GM12891 (cell line): ENCODE results near the gene LRRIQ4.

Experiments used
- DNase-seq: peaks from one replicate; pipeline ENCODE4 v3.0.0; 2011; ENCODE audit warnings: low spot score; ENCODE audit not compliant: insufficient read length
- FAIRE-seq: peaks from 2 replicates; lab custom pipeline; 2011; peaks lifted over from hg19 to GRCh38; lab: Jason Lieb, UNC
- PAX5 ChIP-seq: IDR thresholded peaks from 2 replicates; pipeline ENCODE4 v1.6.1; 2011; ENCODE audit warnings: low read length, moderate library complexity, mild to moderate bottlenecking; ENCODE audit not compliant: insufficient read depth, severe bottlenecking
- POLR2A ChIP-seq: IDR thresholded peaks from 2 replicates; pipeline ENCODE4 v1.6.1; 2011; ENCODE audit warnings: low read depth, low read length, control low read depth
- POLR2AphosphoS5 ChIP-seq: IDR thresholded peaks from 2 replicates; pipeline ENCODE4 v1.6.1; 2011; ENCODE audit warnings: low read depth, low read length, control low read depth
- POU2F2 ChIP-seq: IDR thresholded peaks from 2 replicates; pipeline ENCODE4 v1.6.1; 2011; ENCODE audit warnings: low read depth, mild to moderate bottlenecking, control low read depth, low read length, moderate library complexity
- SPI1 ChIP-seq: IDR thresholded peaks from 2 replicates; pipeline ENCODE4 v1.6.1; 2011; ENCODE audit warnings: low read depth, low read length, control low read depth
- TAF1 ChIP-seq: IDR thresholded peaks from 2 replicates; pipeline ENCODE4 v1.6.1; 2011; ENCODE audit warnings: low read depth, low read length, control low read depth

LRRIQ4 gene

GRCh38 chr3:169847896-169848295, 35.2 kb downstream of the LRRIQ4 start:
- FAIRE-seq (no peak), DNase-seq (no peak)
- TF ChIP-seq POLR2A (no peak), PAX5 (no peak), SPI1 (no peak), TAF1 (no peak), POLR2AphosphoS5 (no peak)

GRCh38 chr3:169848741-169849140, 36.1 kb downstream of the LRRIQ4 start:
- DNase-seq (no peak), FAIRE-seq (no peak)
- no peak for TF ChIP-seq SPI1

GRCh38 chr3:169850618-169851017, 37.9 kb downstream of the LRRIQ4 start:
- FAIRE-seq: no peak
- no peak for DNase-seq
- no peak for TF ChIP-seq POU2F2
- no peak for TF ChIP-seq TAF1
- TF ChIP-seq PAX5: no peak
- TF ChIP-seq POLR2A: no peak
- no peak for TF ChIP-seq POLR2AphosphoS5
- no peak for TF ChIP-seq SPI1

- no peak for TF ChIP-seq POLR2A
- no peak for TF ChIP-seq SPI1
- no peak for TF ChIP-seq TAF1
- no peak for TF ChIP-seq POU2F2
- TF ChIP-seq POLR2AphosphoS5: no peak
- no peak for TF ChIP-seq PAX5
- FAIRE-seq: no peak
Observed at GRCh38 chr3:169855514-169855913, 42.8 kb downstream of the LRRIQ4 start.

GRCh38 chr3:169857811-169858210, 45.1 kb downstream of the LRRIQ4 start:
- DNase-seq (no peak), FAIRE-seq (no peak)
- TF ChIP-seq TAF1 (no peak), PAX5 (no peak), SPI1 (no peak), POLR2AphosphoS5 (no peak), POU2F2 (no peak), POLR2A (no peak)

More at GRCh38 chr3:169855514-169855913, 42.8 kb downstream of the LRRIQ4 start:
- DNase-seq: no peak

- DNase-seq (no peak), FAIRE-seq (no peak)
- TF ChIP-seq POU2F2 (no peak), SPI1 (no peak), POLR2AphosphoS5 (no peak), TAF1 (no peak)
Observed at GRCh38 chr3:169861871-169862270, 49.2 kb downstream of the LRRIQ4 start.

GRCh38 chr3:169863458-169863899, 50.8 kb downstream of the LRRIQ4 start:
- TF ChIP-seq PAX5 (no peak), SPI1 (peak; percentile 58)
- FAIRE-seq (peak; percentile 92), DNase-seq (no peak)

- DNase-seq (no peak), FAIRE-seq (no peak)
- TF ChIP-seq PAX5: no peak
- TF ChIP-seq TAF1: no peak
- no peak for TF ChIP-seq POLR2AphosphoS5
- TF ChIP-seq POU2F2: no peak
Observed at GRCh38 chr3:169864270-169864669, 51.6 kb downstream of the LRRIQ4 start.

- peak; percentile 76 for FAIRE-seq
- TF ChIP-seq SPI1 (no peak), PAX5 (no peak), TAF1 (no peak), POU2F2 (no peak), POLR2AphosphoS5 (no peak), POLR2A (no peak)
Observed at GRCh38 chr3:169865176-169865767, 52.6 kb downstream of the LRRIQ4 start.

GRCh38 chr3:169867584-169868210, 55.0 kb downstream of the LRRIQ4 start:
- FAIRE-seq (no peak), DNase-seq (no peak)
- no peak for TF ChIP-seq POLR2AphosphoS5
- TF ChIP-seq SPI1: no peak
- TF ChIP-seq TAF1: no peak
- no peak for TF ChIP-seq POU2F2
- TF ChIP-seq PAX5: no peak

More at GRCh38 chr3:169865176-169865767, 52.6 kb downstream of the LRRIQ4 start:
- DNase-seq: no peak

- no peak for FAIRE-seq
- no peak for DNase-seq
- TF ChIP-seq TAF1: no peak
- TF ChIP-seq POLR2AphosphoS5: no peak
Observed at GRCh38 chr3:169868369-169868768, 55.7 kb downstream of the LRRIQ4 start.
